Esophagus muscularis mucosa (tissue), 4 donors: Measurements from ENCODE around the gene RGS8.

Source experiments
- EP300 ChIP-seq: sonication (generic); formaldehyde crosslinking; IDR thresholded peaks from one replicate; pipeline ENCODE4 v1.6.1; 2017; ENCODE audit warnings: antibody characterized with exemption
- POLR2AphosphoS5 ChIP-seq, 2 donors: sonication (generic); formaldehyde crosslinking; IDR thresholded peaks; one replicate each; pipeline ENCODE4 v1.6.1; 2017; ENCODE audit warnings: antibody characterized with exemption in 2 of 2
- TF ChIP-seq, protein P1 (sequence below), 3 experiments: fragments of 200-600 bp in 2 of 3; fragments of 450-650 bp in 1 of 3; sonication (generic) in 2 of 3; IDR thresholded peaks; one replicate each; pipeline ENCODE4 v1.5.1; 2017 to 2019; ENCODE audit warnings: antibody characterized with exemption in 3 of 3, mild to moderate bottlenecking in 2 of 3, moderate library complexity in 1 of 3

DNA sequence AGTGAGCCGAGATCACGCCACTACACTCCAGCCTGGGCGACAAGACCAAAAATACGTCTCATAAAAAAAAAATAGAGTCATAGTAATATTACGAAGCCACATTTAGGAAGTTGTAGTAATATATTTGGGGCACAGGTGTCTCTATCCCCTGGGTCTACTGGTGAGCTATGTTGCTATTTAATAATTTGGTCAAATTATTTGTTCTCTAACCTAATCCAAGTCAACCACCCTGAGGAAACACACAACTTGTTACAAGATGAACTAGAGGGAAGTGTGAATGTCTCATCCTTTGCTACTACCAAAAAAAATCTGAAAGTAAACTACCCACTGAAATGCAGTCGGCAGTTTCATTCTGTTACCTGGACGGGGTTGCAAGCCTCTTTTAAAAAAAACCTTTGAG is 35.3 kb downstream of the RGS8 start:
- TF ChIP-seq, protein P1, sequence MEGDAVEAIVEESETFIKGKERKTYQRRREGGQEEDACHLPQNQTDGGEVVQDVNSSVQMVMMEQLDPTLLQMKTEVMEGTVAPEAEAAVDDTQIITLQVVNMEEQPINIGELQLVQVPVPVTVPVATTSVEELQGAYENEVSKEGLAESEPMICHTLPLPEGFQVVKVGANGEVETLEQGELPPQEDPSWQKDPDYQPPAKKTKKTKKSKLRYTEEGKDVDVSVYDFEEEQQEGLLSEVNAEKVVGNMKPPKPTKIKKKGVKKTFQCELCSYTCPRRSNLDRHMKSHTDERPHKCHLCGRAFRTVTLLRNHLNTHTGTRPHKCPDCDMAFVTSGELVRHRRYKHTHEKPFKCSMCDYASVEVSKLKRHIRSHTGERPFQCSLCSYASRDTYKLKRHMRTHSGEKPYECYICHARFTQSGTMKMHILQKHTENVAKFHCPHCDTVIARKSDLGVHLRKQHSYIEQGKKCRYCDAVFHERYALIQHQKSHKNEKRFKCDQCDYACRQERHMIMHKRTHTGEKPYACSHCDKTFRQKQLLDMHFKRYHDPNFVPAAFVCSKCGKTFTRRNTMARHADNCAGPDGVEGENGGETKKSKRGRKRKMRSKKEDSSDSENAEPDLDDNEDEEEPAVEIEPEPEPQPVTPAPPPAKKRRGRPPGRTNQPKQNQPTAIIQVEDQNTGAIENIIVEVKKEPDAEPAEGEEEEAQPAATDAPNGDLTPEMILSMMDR (IDR thresholded peaks at IDR 0.05): no peak
- TF ChIP-seq POLR2AphosphoS5 (IDR thresholded peaks at IDR 0.05): no peak
- TF ChIP-seq EP300: no peak
